ENCODE measurements around the gene PARS2. TPM values are rescaled to one million over a fixed set of nuclear protein-coding genes. Genes with fewer than 3 reads are reported as not detected.

The PARS2 gene
- total RNA-seq, 1 donor from 2014 or later = 7.1 TPM

DNA sequence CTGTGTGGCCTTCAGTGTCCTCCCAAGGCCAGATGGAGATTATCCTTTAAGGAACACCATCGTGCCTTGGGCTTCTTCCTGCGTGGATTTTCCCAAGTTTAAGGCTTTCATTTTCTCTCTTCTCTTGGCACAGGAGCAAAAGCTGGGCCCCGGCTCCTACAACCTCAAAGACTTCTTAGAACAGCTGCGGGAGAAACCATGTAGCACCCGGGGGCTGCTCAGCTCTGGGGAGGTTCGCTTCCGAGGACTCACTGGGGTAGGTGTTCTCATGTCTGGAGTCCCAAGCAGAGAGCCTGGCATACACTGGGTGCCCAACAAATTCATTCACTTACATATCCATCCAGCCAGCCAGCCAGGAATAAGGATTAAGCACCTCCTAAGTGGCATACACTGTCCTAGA is 43.4 kb upstream of the PARS2 start:
- Mint-ChIP-seq H3K4me1 (no peaks in the 10 kb centered on the region), H3K27ac (ENCODE audit: unreplicated experiment) (no peak overlapping the region), H3K27me3 (ENCODE audit: low read depth) (peaks cover 10% of the 10 kb centered on the region), H3K9me3 (no peaks in the 10 kb centered on the region), H3K4me3 (no peak overlapping the region), H3K36me3 (ENCODE audit: low read depth) (no peaks in the 10 kb centered on the region)
- no peak for DNase-seq (ENCODE audit: low read depth, low spot score)
- TF ChIP-seq, protein P1, sequence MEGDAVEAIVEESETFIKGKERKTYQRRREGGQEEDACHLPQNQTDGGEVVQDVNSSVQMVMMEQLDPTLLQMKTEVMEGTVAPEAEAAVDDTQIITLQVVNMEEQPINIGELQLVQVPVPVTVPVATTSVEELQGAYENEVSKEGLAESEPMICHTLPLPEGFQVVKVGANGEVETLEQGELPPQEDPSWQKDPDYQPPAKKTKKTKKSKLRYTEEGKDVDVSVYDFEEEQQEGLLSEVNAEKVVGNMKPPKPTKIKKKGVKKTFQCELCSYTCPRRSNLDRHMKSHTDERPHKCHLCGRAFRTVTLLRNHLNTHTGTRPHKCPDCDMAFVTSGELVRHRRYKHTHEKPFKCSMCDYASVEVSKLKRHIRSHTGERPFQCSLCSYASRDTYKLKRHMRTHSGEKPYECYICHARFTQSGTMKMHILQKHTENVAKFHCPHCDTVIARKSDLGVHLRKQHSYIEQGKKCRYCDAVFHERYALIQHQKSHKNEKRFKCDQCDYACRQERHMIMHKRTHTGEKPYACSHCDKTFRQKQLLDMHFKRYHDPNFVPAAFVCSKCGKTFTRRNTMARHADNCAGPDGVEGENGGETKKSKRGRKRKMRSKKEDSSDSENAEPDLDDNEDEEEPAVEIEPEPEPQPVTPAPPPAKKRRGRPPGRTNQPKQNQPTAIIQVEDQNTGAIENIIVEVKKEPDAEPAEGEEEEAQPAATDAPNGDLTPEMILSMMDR (conservative IDR thresholded peaks at IDR 0.05) = no peak

DNA sequence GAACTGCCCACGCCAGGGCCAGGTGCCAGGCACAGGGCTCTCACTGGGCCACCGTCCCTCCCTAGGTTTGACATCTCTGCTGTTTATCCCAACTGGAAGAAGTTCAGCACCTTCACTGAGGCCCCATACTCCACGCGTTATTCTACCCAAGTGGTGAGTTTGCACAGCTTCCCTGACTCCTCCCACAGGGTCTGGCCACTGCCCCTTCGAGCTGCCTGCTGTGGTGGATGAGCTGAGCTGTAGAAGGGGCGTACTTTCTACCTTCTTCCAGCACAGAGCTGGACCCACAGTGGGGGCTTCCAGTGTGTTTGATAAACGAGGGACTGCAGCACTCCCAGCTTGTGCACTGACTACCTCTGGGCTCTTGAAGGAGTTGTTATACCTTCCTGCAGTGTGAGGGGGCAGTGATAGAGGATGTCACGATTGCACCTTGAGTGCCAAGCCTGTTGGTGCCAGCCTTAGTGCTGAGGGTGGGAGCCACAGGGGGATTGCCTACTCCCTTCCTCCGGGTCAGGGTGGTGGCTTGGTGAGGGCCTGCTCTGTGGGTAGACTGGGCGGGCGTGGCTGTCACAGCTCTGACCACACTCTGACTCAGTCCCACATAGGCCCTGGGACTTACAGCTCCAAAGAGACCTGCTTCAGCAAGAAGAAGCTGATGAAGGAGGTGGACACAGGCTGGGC is 42.7 kb upstream of the PARS2 start:
- H3K27ac Mint-ChIP-seq (ENCODE audit: unreplicated experiment) = no peak overlapping the region
- H3K4me3 Mint-ChIP-seq = no peak overlapping the region

DNA sequence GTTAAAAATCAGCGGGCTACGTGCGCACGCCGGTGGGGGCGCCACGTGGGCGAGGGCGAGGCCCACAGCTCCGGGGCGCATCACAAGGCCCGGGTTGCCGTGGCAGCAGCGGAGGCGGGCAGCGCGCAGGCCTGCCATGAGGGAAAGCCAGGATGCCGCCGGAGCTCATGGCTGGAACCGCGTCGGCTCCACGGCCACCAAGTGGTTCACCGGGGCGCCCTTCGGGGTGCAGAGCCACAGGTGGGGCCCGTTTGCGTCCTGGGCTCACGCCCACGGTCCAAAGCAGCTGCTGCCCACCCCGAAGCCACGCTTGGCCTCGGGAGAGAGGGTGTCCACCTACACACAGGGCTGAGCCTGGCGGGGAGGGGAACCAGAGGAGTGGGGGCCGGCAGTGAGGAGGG is 41.7 kb upstream of the PARS2 start:
- Mint-ChIP-seq H3K9me3 (no peaks in the 10 kb centered on the region), H3K4me1 (no peaks in the 10 kb centered on the region), H3K27me3 (ENCODE audit: low read depth) (peaks cover 18% of the 10 kb centered on the region), H3K27ac (ENCODE audit: unreplicated experiment) (no peak overlapping the region), H3K4me3 (no peak overlapping the region), H3K36me3 (ENCODE audit: low read depth) (no peaks in the 10 kb centered on the region)
- TF ChIP-seq, protein P1 (conservative IDR thresholded peaks at IDR 0.05) = no peak
- DNase-seq (ENCODE audit: low read depth, low spot score) = no peak

More for the DNA sequence above, 42.7 kb upstream of the PARS2 start:
- H3K4me1 Mint-ChIP-seq = no peaks in the 10 kb centered on the region
- TF ChIP-seq, protein P1 (conservative IDR thresholded peaks at IDR 0.05) = no peak
- no peaks in the 10 kb centered on the region for H3K9me3 Mint-ChIP-seq
- H3K27me3 Mint-ChIP-seq (ENCODE audit: low read depth) = peaks cover 10% of the 10 kb centered on the region
- DNase-seq (ENCODE audit: low read depth, low spot score) = no peak
- no peaks in the 10 kb centered on the region for H3K36me3 Mint-ChIP-seq (ENCODE audit: low read depth)

DNA sequence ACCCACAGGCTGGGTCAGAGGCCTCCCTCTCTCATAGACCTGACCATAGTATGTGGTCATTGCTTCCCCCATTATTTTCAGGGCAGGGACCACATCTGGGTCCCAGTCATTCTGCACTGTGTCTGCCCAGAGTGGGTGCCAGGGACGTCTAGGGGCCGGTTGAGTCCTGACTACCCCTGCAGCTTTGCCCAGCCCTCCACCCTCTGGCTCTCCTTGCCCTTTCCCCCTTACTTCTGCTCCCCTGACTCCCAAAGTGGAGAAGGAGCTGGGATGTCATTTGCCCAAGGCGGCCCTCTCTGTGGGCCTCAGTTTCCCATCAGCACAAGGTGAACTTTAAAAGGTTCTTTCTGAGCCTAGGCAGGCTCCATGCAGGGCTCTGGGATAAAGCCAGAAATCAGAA is 41.1 kb upstream of the PARS2 start:
- no peaks in the 10 kb centered on the region for H3K9me3 Mint-ChIP-seq
- H3K4me3 Mint-ChIP-seq = no peak overlapping the region
- no peak for DNase-seq (ENCODE audit: low read depth, low spot score)
- TF ChIP-seq, protein P1 (conservative IDR thresholded peaks at IDR 0.05) = no peak
- peaks cover 15% of the 10 kb centered on the region for H3K27me3 Mint-ChIP-seq (ENCODE audit: low read depth)
- no peak overlapping the region for H3K27ac Mint-ChIP-seq (ENCODE audit: unreplicated experiment)
- H3K36me3 Mint-ChIP-seq (ENCODE audit: low read depth) = no peaks in the 10 kb centered on the region
- no peaks in the 10 kb centered on the region for H3K4me1 Mint-ChIP-seq

DNA sequence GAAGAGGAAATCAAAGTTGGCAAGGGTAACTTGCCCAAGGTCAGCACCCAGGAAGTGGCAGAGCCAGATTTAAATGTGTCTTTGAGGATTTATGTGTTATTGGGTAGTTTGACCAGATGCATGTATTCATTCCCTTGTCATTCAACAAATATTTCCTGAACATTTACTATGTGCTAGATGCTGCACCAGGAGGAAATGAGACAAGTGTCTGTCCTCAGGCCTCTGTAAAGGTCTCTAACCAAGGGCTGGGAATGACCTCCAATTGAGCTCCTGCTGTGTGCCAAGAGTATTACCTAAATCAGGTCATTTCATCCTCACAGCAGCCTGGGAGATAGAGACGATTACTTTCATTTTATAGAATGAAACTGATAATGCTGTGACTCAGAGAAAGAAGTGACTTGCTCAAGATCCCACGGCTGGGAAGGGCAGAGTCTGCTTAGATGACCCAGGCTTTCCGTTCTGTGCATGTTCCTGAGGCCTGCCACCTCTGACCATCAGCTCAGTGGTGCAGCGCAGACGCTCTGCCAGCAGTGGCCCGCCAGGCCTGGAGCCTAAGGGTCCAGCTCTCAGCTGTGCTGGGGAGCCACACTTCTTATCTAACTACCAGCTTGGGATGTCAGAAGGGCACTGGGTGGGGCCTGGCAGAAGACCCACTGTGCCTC is 40.3 kb upstream of the PARS2 start:
- no peak overlapping the region for H3K4me3 Mint-ChIP-seq
- no peaks in the 10 kb centered on the region for H3K36me3 Mint-ChIP-seq (ENCODE audit: low read depth)
- H3K4me1 Mint-ChIP-seq = no peaks in the 10 kb centered on the region
- TF ChIP-seq, protein P1 (conservative IDR thresholded peaks at IDR 0.05) = no peak
- H3K27me3 Mint-ChIP-seq (ENCODE audit: low read depth) = peaks cover 22% of the 10 kb centered on the region
- H3K27ac Mint-ChIP-seq (ENCODE audit: unreplicated experiment) = no peak overlapping the region
- DNase-seq (ENCODE audit: low read depth, low spot score) = no peak
- no peaks in the 10 kb centered on the region for H3K9me3 Mint-ChIP-seq
